Keratinocyte (primary cell): ENCODE measurements around the gene FAM13C. TPM values are rescaled to one million over a fixed set of nuclear protein-coding genes. Genes with fewer than 3 reads are reported as not detected.

Source experiments
- DNase-seq: peaks from one replicate; pipeline ENCODE4 v3.0.0-alpha.2; 2011; ENCODE audit warnings: low read depth, missing footprints, low spot score
- FAIRE-seq: peaks from 2 replicates; lab custom pipeline; 2011; peaks lifted over from hg19 to GRCh38; lab: Jason Lieb, UNC
- H2AFZ ChIP-seq: 2 replicates; pipeline ENCODE4 v1.6.0; 2012; ENCODE audit warnings: low read length, control low read depth, inconsistent platforms; ENCODE audit not compliant: control insufficient read depth
- H3K27ac ChIP-seq: 2 replicates; pipeline ENCODE4 v1.5.1; 2011; ENCODE audit warnings: low read length; ENCODE audit not compliant: control insufficient read depth, insufficient read depth
- H3K27me3 ChIP-seq: 3 replicates; pipeline ENCODE4 v1.6.0; 2011; ENCODE audit warnings: low read length; ENCODE audit not compliant: control insufficient read depth, insufficient read depth; ENCODE audit errors: extremely low read depth
- H3K36me3 ChIP-seq, 2 experiments: 2 replicates in 1 of 2; 3 replicates in 1 of 2; pipeline ENCODE4 v1.5.1; 2011; ENCODE audit warnings: low read length in 2 of 2, mild to moderate bottlenecking in 1 of 2; ENCODE audit not compliant: control insufficient read depth in 2 of 2, insufficient read depth in 2 of 2; ENCODE audit errors: extremely low read depth in 1 of 2
- H3K4me1 ChIP-seq: 3 replicates; pipeline ENCODE4 v1.5.1; 2011; ENCODE audit warnings: low read length; ENCODE audit not compliant: control insufficient read depth, insufficient read depth; ENCODE audit errors: extremely low read depth
- H3K4me2 ChIP-seq: 3 replicates; pipeline ENCODE4 v1.6.0; 2011; ENCODE audit warnings: low read depth, low read length; ENCODE audit not compliant: control insufficient read depth, insufficient read depth; ENCODE audit errors: extremely low read depth
- H3K4me3 ChIP-seq, 3 experiments: fragments of 200-600 bp in 1 of 3; sonication (generic) in 1 of 3; 2 replicates in 2 of 3; 3 replicates in 1 of 3; pipeline ENCODE4 v1.5.1; 2011 to 2016; ENCODE audit warnings: low read length in 3 of 3, mild to moderate bottlenecking in 3 of 3, control low read depth in 2 of 3, inconsistent platforms in 1 of 3, low read depth in 1 of 3, mixed read lengths in 1 of 3, mixed run types in 1 of 3, moderate library complexity in 1 of 3; ENCODE audit not compliant: control insufficient read depth in 2 of 3, insufficient read depth in 2 of 3; ENCODE audit errors: extremely low read depth in 1 of 3
- H3K79me2 ChIP-seq: 2 replicates; pipeline ENCODE4 v1.6.0; 2012; ENCODE audit warnings: low read length; ENCODE audit not compliant: control insufficient read depth, insufficient read depth
- H3K9ac ChIP-seq: 3 replicates; pipeline ENCODE4 v1.6.0; 2011; ENCODE audit warnings: low read length; ENCODE audit not compliant: control insufficient read depth, insufficient read depth; ENCODE audit errors: extremely low read depth
- H3K9me1 ChIP-seq: 3 replicates; pipeline ENCODE4 v1.6.0; 2011; ENCODE audit warnings: low read length; ENCODE audit not compliant: control insufficient read depth, insufficient read depth; ENCODE audit errors: extremely low read depth
- H3K9me3 ChIP-seq: 2 replicates; pipeline ENCODE4 v1.5.1; 2012; ENCODE audit warnings: low read depth, low read length; ENCODE audit not compliant: control insufficient read depth
- H4K20me1 ChIP-seq: 3 replicates; pipeline ENCODE4 v1.6.0; 2011; ENCODE audit warnings: low read length; ENCODE audit not compliant: control insufficient read depth, insufficient read depth; ENCODE audit errors: extremely low read depth
- CTCF ChIP-seq, 3 experiments: IDR thresholded peaks in 1 of 3; conservative IDR thresholded peaks in 1 of 3; optimal IDR thresholded peaks in 1 of 3; 2 replicates in 2 of 3; 3 replicates in 1 of 3; pipeline versions ENCODE3 to v1.5.1; 2011; ENCODE audit warnings: low read length in 3 of 3, mild to moderate bottlenecking in 3 of 3, moderate library complexity in 2 of 3, control low read depth in 1 of 3, inconsistent platforms in 1 of 3; ENCODE audit not compliant: insufficient read depth in 2 of 3; ENCODE audit errors: extremely low read depth in 1 of 3
- EZH2 ChIP-seq: IDR thresholded peaks from one replicate; pipeline ENCODE4 v1.6.1; 2012; ENCODE audit warnings: inconsistent platforms, mild to moderate bottlenecking, low read length, moderate library complexity
- dilution Hi-C: fragments of 300-500 bp; cut with MboI; formaldehyde crosslinking; loops from one replicate; pipeline ENCODE4 v1.7.0; 2020; ENCODE audit warnings: low sequenced_read_pairs; ENCODE audit not compliant: extremely low pct_ligation_motif_present
- polyA plus RNA-seq, 5 experiments: library from polyadenylated mRNA; depleted of rRNA in 3 of 5; stranded (reverse) in 3 of 5; stranded (forward) in 1 of 5; unstranded in 1 of 5; fragments of >200 nt; gene quantifications; 1 replicate in 1 of 5; 2 replicates in 3 of 5; 3 replicates in 1 of 5; pipeline versions ENCODE4 v1.2.1 to v1.2.3, GENCODE V29; 2011 to 2012; ENCODE audit warnings: missing spikeins in 2 of 5, low read depth in 1 of 5, low replicate concordance in 1 of 5

Gene FAM13C
- polyA plus RNA-seq, 1 donor (not counting 4 experiments of a cell fraction or from before 2014, with no cell fraction given), result 0.58 TPM

DNA sequence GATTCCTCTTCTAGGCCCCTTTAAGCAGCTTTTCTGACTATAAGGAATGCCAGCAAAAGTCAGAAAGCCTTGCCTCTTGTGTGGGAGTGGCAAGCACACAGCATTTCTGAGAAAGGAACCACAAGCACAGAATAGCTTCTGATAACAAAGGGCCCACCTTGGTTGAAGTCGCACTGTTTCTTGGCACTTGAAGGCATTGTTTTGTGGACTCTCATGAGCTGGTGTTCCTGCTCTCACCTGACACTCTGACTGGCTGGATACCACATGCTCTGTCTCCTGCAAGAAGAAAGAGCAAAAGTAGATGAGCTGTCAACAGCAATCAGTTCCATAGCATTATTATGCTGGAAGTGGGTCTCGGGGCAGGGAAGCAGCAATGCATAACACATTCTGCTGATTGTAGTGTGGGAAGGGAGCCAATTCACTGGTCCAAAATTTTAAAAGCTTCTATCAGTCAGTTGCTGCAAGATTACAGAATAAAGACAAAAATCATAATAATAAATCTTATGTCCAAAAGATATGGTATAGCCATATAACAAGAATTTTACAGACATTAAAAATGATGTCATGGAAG lies 38.4 kb downstream of the FAM13C start:
- FAIRE-seq (no peak), DNase-seq (no peak)
- Histone ChIP-seq H3K79me2 (no peaks in the 10 kb centered on the region), H3K4me1 (no peaks in the 10 kb centered on the region), H3K36me3 (no peaks in the 10 kb centered on the region), H3K27me3 (no peaks in the 10 kb centered on the region), H3K9me1 (no peaks in the 10 kb centered on the region), H3K27ac (no peak overlapping the region), H4K20me1 (no peaks in the 10 kb centered on the region), H3K4me3 (no peak overlapping the region), H3K4me2 (no peak overlapping the region), H2AFZ (no peak overlapping the region), H3K9ac (no peak overlapping the region), H3K9me3 (no peaks in the 10 kb centered on the region)
- no peak for TF ChIP-seq CTCF (optimal IDR thresholded peaks at IDR 0.05 in 1 of 3, IDR thresholded peaks at IDR 0.05 in 1 of 3, conservative IDR thresholded peaks at IDR 0.05 in 1 of 3; ENCODE audit: extremely low read depth in 1 of 3, insufficient read depth in 2 of 3, low read length in 3 of 3)
- TF ChIP-seq EZH2, result no peak
- dilution Hi-C loops, result no loop called here

- Histone ChIP-seq H3K36me3 (no peaks in the 10 kb centered on the region), H3K9ac (no peak overlapping the region), H4K20me1 (no peaks in the 10 kb centered on the region), H3K9me3 (no peaks in the 10 kb centered on the region), H3K4me1 (no peaks in the 10 kb centered on the region), H2AFZ (no peak overlapping the region), H3K4me2 (no peak overlapping the region), H3K4me3 (no peak overlapping the region), H3K9me1 (no peaks in the 10 kb centered on the region), H3K79me2 (no peaks in the 10 kb centered on the region), H3K27me3 (no peaks in the 10 kb centered on the region), H3K27ac (no peak overlapping the region)
- no peak for DNase-seq
- FAIRE-seq, result no peak
- TF ChIP-seq CTCF (optimal IDR thresholded peaks at IDR 0.05 in 1 of 3, IDR thresholded peaks at IDR 0.05 in 1 of 3, conservative IDR thresholded peaks at IDR 0.05 in 1 of 3; ENCODE audit: extremely low read depth in 1 of 3, insufficient read depth in 2 of 3, low read length in 3 of 3), result no peak
- TF ChIP-seq EZH2, result no peak
- dilution Hi-C loops, result no loop called here
Observed at GRCh38 chr10:59323036-59323459, 39.3 kb downstream of the FAM13C start.
